KG1 (cell line): ENCODE data around the gene SORCS2.

Experiments
- DNase-seq: peaks from one replicate; lab custom pipeline; 2025; lab: John Stamatoyannopoulos, UW

The SORCS2 gene

GRCh38 chr4:7618361-7618760 lies 426.0 kb downstream of the SORCS2 start:
- no peak for DNase-seq

DNA sequence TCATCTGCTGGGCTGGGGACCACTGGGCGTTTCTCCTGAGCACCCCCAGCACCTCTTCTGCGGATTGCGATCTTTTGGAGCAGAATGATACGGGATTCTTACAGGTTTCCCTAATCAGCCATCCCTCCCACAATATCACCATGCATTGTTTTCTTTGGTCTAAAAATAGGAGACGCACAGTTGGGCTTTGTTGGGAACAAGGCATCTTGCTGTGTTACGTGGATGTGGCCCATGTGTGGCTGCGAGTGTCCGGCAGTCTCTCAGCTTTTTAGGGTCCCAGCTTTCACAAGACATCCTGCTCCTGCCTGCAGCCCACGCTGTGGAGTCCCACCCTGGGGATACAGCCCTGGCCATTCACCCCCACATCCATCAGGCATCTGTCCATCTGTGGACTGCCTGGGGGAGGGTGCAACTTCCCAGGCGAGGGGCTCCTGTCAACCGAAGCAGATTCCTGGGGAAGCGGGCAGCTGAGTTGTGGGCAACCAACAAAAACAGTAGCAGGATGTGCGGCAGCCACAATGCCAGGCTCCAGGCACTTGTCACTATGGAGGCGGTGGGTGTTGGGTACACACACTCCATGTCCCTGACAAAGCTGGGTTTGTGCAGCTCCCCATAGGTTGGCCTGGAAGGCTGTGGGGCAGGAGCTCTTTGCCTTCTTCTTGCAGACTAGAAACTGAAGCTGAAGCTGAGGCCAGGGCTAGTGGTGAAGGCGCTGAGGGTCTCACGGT lies 427.9 kb downstream of the SORCS2 start:
- DNase-seq, result no peak

DNA sequence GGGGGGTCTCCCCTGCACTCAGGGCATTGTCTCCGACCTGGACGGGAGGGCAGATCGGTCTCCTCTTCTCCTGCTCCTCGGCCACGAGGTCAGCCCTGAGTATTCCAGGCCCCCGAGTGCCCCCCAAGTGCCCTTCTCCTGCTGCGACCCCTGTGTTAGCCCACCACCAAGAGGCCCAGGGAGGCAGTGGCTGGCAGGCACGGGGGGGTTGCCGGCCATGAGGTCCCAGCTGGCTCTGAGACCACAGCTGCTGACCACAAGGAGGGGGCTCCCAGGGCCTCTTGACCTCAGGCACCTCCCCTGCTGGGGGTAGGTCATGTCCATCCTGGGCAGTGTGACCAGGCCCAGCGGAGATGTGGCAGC lies 428.5 kb downstream of the SORCS2 start:
- DNase-seq, result no peak

- no peak for DNase-seq
These were observed 429.1 kb downstream of the SORCS2 start for GRCh38 chr4:7621252-7622035.

- DNase-seq, result no peak
These were observed 430.0 kb downstream of the SORCS2 start for GRCh38 chr4:7622371-7622770.

DNA sequence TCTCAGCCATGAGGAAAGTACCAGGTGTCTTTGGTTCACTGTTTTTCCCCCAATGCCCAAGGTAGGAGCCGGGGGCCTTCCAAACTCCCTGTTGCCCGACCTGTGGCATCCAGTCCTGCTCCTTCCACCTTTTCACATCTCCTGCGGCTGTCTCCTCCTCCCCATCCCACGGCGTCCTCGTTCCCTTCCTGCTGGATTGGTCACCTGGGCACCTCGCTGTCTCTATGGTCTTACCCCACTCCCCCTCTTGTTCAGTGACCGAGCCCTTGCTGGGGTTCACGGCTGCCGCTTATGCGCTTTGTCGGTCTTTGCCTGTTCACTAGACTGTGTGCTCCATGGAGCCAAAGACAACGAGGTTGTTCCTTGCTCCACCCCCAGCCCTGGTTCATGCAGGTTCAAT lies 431.1 kb downstream of the SORCS2 start:
- DNase-seq, result no peak

DNA sequence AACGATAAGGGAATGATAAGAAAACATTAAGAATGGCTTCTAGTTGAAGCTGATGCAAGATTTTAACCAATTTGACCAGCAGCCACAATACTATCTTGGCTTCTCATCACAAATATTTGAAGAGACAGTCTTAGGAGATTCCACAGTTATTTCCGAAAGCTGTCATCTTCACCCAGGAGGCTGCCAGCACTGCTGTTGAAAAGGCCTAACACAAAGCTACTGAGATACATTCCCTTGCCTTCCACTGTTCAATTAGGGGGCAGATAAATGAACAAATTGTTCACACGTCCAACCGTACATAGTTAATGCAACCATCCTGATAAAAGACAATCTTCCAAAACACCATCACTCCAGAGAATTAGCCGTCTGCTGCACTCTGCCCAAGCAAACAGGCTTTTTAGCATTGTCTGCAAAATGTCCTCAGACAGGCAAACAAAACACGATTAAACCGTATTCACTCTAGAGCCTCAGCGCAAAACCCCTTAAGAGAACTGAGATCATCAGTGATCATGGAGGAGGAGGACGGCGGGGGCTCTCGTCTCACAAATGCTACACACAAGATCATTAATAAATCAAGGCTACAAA lies 432.1 kb downstream of the SORCS2 start:
- no peak for DNase-seq

GRCh38 chr4:7625071-7625470 lies 432.7 kb downstream of the SORCS2 start:
- DNase-seq, result no peak

DNA sequence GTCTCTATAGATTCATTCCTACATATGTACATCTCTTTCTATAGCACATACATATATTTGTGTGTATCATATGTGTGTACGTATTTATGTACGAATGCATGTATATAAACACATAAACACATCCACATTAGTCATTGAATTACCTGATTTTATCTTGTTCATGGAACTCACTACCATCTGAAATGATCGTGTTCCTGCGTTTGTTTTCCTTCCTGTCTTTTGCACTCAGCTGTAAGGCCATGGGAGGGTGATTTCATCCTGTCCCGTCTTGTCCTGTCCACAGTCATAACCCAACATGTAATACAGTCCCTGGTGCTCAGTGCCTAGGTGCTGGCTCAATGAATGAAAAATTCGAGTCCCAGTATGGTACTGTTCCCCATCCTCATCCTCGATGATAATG lies 434.2 kb downstream of the SORCS2 start:
- no peak for DNase-seq

- DNase-seq, result no peak
These were observed 435.2 kb downstream of the SORCS2 start for GRCh38 chr4:7627251-7628250.

- no peak for DNase-seq
These were observed 436.1 kb downstream of the SORCS2 start for GRCh38 chr4:7628432-7628831.

GRCh38 chr4:7629501-7630254 lies 437.3 kb downstream of the SORCS2 start:
- DNase-seq, result no peak

- DNase-seq, result no peak
These were observed 438.4 kb downstream of the SORCS2 start for GRCh38 chr4:7630568-7631287.

GRCh38 chr4:7631288-7632014 lies 439.1 kb downstream of the SORCS2 start:
- no peak for DNase-seq

- DNase-seq, result no peak
These were observed 440.0 kb downstream of the SORCS2 start for GRCh38 chr4:7632341-7632740.

DNA sequence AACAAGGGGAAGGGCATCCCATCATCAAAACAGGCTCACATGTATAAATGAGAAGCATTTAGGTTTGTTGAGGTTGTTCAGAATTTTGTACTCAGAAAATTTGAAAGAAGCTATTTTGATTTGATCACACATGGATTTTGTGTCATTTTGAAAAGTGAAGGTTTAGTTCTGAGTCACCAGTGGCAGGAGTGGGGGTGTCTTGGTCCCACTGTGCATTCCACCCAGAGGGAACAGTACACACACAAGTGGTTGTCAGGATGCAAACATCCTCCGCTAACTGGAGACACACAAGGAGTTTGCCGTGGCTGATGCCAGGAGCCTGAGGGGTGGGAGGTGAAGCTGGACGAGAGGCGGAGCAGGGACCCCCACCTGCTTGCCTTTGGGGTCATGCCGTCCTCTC lies 440.6 kb downstream of the SORCS2 start:
- no peak for DNase-seq

DNA sequence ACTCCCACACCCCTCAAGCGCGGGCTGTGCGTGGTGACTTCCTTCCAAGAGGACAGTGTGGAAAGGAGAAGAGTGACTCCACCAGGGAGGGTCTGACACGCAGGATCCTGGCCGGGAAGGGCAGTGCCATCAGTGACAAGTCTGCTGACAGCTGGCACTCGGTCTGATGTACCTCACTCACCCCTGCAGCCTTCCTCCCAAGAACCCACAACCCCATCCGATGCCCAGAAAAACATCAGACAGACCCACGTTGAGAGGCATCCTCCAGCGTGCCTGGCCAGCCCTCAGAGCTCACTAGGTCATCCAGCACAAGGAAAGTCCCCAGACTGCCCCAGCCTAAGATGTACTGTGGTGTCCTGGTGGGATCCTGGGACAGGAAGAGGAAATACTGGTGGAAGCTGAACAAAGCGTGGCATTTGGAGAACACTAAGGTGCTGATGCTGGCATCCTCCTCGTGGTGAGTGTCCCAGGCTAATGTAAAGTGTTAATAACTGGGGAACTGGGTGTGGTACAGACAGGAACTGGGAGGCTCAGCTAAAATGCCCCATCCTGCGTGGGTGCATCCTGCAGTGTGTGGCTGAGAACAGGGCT lies 442.4 kb downstream of the SORCS2 start:
- DNase-seq, result no peak

DNA sequence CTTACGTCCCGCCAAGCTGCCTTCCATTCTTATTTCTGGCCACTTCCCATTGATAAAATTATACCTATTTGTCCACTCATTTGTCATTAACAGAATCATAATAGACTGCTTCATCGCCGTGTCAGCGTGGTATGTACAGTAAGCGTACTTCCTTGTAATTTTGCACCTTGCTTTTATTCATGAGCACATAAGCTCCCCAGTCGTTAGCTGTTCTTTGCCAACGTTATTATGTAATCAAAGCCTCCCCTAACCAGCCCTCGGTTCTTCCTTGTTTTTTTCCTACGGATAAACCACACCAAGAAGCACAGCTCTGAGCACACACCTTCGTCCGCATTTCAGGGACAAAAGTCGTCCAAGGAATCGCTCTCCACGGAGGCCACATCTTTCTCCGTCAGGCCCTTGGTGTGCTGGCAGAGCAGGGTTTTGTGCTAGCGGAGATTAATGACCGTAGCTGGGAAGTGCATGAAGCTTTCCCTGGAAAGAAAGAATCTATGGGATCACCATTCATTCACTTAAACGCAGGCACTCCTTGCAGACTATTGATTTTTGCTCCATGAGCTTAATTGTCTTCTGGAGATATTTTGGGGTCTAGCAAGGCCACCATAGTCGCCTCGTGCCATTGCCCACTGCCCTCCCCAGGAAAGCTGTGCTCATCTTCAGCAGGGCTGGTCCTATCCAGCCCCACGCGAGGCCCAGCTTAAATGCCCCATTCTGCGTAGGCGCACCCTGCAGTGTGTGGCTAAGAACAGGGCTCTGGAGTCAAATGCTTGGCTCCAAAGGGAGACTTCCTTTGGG lies 443.3 kb downstream of the SORCS2 start:
- DNase-seq, result no peak

DNA sequence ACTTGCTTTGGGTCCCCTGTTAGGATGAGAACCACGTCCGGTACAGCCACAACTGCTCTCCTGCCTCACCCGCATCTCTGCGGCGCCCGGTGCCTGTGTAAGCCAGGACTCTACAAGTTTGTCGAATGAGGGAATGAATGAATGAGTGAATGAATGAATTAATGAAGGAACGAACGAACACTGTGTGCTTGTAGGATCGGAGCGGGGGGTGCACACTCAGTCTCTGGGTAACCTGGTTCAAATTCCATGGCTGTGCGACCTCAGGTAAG lies 443.8 kb downstream of the SORCS2 start:
- no peak for DNase-seq
